ENCODE results near the gene STIMATE.

STIMATE gene

DNA sequence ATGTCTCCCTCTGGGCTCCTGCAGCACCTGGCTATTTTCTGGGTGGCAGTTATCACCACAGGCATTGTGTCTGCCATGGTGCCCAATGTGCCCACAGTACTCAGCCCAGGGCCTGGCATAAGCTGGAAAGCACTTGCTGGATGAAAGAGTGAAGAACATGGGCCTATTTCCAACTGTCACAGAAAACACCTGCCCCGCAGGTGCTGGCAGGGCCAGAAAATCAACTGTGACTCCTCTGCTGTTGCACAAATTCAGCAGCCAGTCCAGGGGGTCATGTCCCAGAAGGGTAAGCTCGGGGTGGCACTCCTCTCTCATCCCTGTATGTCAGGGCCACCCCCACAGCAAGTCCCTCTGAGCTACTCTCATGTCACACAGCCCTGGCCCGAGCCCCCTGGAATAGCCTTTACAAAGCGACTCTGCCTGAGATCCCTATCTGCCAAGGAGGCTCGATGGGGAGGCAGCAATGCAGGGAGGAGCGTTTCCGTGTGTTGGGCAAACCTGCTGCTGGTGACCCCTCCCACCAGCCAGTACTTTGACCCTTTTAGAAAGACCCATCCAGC is 85.8 kb downstream of the STIMATE start:
- no peak for DNase-seq

DNA sequence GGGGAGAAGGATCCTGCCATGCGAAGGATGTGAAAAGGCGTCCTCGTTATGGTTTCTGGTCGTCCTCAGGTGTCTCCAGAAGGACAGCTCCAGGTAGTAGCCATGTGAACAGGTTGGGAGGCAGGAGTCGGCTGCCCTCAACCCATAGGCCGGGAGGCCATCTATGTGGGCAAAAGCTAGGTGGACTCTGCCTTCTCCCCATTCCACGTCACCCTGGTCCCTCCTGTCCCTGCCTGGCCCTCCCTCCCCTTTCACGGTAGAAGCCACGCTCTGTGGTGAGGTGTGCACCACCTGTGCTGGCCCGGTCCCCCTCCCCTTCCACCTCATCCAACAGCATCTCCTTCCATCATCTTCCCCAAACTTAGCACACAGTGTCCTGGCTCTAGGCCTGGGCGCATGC is 86.4 kb downstream of the STIMATE start:
- DNase-seq: no peak

DNA sequence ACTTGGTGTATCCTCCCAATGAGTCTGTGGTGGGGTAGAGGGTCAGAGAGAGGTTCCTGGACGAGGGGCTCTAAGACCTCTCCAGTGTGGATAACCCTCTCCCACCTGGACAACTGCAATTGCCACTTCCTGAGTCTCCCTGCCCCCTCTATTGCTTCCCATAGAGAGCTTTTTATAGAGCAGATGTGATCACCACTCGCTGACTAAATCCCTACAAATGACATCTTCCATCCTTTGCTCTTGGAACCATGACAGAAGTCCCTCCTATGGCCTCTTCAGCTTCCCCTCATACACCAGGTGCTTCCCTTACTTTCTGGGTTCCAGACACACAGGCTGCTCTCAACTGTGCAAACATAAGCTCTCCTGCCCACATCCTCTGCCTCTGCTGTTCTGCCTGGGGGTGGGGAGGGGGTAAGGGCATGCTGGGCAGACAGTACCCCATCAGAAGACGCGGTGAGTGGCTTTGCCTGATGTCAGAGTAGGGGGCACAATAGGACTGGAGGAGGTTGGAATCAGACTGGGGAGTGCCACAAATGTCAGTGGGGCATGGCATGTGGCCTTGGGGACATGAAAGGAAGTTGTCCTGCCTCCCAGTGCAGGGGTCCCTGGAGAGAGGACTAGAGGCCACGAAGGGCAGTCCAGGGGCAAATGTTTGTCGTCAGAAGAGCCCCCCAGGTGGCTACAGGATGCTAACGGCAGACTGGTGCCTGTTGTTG is 87.5 kb downstream of the STIMATE start:
- no peak for DNase-seq

DNA sequence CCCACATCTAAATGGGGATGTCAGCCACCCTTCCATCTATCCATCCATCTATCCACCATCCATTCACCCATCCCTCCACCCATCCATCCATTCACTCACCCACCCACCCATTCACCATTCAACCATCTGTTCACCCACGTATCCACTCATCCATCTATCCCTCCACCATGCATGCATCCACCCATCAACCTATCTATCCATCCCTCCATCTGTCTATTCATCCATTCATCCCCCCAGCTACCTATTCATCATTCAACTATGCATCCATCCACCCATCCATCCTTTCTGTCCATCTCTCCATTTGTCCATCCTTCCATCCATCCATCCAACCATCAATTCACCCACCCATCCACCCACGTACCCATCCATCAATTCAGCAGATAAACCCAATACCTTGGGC is 88.2 kb downstream of the STIMATE start:
- no peak for DNase-seq

DNA sequence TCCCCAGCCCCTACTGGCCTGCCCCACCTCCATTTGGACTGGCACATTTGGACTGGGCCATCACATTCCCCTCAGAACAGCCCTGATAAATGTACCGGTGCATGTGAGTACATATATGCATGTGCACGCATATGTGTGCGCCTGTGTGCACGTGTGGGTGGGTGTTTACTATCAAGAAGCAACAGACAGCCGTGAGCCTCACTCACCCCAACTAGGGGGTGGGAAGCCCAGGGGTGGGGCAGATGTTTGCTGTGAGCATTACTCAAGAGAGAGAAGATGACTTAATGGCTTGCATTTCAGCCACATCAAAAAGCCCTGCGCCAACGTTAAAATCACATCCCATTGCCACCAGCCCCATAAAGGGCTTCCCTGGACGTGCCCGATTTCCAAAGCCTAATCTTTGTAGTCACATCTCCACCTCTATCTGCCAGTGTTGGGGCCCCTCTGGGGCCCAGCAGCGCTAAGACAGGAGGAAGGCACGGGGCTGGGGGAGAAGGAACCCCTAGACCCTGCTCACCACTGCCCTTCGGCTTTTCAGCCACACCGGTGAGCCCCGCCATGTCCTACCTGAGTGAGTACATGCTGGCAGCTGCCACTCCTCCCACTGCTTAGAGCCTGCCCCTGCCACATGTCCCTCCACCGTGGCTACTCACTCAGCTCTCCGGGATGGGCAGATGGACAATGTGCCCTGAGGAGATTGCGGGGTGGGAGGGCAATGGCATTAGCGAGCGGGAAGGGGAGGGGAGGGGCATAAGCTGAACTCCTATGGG is 91.9 kb downstream of the STIMATE start:
- DNase-seq: no peak

DNA sequence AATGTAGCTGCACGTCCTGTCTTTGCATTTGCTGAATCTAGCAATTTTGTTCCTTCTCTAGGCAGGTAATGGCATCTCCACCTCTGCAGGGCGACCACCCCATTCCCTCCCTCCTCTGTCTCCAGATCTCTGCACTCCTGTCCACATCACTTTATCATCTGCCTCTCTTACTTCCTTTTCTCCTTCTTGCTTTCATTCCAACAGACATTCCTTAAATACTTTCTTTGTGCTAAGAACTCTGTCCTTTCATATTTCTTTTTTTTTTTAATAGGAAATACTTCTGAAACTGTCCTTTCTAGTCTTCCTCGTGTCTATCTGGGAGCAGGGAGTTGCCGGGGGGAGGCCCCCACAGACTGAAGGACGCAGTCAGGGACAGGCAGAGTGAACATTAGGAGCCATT is 95.5 kb downstream of the STIMATE start:
- DNase-seq: no peak

DNA sequence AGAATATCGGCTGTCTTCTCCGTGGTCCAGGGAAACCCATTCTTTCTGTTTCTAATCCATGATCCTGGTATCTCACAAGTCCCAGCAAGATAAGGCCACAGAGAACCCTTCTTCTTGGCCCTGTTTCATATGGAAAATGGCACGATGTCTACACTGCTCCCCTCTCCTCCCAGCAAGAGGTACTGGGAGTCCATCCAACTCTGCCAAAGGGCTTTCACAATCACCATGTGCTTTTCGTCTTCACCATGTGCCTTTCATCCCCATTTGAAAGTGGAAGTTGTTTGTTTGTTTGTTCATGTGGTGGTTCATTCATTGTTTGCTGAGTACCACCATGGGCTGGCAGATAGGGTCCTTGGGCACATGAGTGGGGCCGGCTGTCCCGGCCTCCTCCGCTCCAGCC is 97.3 kb downstream of the STIMATE start:
- DNase-seq: peak; percentile 10

DNA sequence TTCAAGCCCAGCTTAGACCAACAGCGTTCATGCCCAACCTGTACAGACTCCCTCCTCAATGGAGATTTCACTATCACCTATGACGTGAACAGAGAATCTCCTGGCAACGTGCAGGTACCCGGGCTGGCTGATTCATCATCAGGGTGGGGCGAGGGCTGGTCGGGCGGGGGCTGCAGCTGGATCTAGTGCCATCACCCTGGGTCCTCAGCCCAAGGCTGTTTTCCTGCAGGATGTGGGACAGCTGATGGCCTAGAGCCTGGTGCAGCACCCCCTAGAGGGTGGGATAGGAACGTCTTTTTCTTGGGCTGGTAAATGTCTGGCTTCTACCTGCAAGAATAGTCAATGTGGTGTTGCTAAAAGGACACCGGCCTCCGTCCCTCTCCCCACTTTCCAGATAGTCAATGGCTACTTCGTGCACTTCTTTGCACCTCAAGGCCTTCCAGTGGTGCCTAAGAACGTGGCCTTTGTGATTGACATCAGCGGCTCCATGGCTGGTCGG is 98.3 kb downstream of the STIMATE start:
- DNase-seq: peak; percentile 31

DNA sequence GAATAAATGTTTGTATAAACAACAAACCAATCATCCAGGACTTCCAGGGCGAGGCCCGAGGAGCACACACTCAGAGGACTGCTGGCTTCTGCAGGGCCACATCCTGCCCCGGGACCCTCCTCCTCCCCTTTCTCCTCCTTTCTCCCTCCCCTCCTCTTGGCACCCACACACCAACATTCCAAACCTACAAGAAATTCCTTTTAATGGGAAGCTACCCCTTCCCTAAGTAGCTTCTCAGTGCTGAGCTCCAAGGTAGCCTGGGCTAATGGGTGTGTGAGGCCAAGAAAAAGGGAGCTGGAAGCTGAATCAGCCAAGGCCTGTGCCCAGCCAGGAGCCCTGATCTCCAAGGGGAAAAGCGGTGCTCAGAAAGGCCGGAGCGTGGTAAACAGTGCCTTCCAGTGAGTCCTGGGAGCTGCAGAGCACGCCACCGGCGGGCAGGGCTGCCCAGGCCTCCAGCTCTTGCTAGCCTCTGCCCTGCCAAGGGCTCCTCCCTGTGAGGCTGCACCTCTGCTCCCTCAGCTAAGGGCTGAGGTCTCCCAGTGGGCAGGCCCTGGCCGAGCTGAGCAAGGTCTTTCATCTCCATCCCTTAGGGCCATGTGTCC is 98.9 kb downstream of the STIMATE start:
- DNase-seq: no peak

DNA sequence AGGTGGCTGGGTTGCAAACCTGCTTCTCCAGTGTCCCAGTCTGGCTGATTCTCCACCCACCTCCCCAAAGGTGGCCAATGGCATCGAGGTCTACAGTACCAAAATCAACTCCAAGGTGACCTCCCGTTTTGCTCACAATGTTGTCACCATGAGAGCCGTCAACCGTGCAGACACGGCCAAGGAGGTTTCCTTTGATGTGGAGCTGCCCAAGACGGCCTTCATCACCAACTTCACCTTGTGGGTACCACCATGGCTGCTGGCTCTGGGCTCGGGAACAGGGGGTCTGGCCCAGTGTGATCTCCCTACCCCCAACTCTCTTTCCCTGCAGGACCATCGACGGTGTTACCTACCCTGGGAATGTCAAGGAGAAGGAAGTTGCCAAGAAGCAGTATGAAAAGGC is 100.9 kb downstream of the STIMATE start:
- DNase-seq: no peak

DNA sequence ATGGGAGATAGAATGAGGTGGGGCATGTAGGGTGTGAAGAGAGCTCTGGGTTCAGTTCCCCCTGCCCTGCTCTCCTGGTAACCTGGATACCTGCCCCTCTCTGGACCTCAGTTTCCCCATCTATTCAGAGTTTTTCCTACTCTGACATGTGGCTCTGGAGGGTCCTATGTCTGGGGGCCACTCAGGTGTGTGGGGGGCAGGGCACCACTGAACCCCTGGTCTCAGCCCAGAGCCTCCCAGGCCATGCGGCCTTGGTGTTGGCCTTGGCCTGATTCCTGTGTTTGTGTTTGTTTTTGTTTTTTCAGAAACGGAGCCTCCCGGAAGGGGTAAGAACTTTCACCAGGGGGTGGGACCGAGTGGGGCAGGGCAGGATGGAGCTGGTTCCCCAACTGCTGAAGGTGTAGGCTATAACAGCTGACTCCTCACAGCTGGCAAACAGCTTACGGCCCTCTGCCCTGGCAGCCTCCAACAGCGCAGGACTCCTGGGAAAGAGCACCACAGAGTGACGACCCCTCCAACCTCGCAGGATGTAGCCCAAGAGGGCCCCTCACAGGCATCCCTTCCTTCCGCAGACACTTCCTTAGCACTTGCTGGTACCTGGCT is 101.9 kb downstream of the STIMATE start:
- no peak for DNase-seq

DNA sequence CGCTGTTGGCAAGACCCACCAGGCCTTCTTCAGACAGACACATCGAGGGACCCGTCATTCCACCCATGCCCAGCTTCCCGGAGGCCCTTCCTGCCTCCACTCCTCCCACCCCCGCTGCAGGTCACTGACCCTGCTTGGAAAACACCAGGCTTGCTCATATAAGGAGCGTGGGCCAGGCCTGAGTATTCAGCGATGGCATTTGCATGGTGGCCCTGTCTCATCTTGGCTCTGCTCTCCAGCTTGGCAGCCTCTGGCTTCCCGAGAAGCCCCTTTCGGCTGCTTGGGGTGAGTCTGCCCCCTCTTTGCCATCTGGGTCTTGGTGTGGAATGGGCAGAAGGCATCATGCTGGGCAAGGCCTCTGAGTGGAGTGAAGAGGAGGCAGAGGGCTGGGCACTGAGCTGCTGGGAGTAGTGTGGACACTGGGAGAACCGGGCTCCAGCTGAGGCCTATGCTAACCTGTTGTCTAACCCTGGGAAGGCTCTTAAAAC is 102.7 kb downstream of the STIMATE start, which contains the start of gene ITIH3:
ITIH3 (plus strand) TSS at position 185 of the 488 bp plus-strand sequence; CDS start at position 193, 8 bp downstream.
- no peak for DNase-seq

DNA sequence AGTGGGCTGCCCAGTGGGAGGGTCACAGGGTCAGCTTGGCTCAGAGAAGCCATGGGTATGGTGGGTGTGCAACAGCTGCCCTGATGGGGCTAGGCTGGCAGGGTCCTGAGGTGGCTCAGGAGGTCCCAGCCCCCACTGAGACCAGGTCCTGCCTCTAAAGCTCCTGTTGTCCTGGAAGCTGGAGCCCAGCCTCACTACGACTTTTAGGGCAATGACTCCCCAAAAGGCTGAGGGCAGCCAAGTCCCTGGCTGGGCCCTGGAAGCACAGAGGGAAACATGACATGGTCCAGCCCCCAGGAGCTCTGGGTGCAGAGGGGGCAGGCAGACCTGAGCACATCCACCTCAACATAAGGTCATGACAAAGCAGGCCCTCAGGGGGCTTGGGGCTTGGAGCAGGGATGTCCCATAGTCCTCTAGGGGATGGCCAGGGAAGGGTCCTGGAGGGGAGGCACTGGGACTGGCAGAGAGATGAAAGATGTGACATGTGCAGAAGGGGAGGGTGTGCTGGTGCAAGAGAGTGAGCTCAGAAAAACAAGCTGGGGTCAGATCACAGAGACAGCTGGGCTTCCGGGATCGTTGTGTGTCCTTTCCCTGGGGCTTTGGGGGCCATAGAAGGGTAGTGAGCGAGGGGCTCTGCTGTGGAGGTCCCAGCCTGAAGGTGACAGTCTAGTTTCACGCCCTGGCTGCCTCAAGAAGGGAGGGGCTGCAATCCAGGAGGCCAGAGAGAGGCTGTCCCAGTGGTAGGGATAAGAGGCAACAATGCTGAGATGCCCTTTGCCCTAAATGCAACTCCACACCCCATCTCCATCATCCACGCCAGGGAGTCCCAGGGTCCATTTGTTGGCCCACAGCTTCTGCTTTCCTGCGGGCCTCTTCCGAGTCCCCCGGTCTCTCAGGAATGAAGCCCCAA is 103.4 kb downstream of the STIMATE start:
- DNase-seq: no peak

DNA sequence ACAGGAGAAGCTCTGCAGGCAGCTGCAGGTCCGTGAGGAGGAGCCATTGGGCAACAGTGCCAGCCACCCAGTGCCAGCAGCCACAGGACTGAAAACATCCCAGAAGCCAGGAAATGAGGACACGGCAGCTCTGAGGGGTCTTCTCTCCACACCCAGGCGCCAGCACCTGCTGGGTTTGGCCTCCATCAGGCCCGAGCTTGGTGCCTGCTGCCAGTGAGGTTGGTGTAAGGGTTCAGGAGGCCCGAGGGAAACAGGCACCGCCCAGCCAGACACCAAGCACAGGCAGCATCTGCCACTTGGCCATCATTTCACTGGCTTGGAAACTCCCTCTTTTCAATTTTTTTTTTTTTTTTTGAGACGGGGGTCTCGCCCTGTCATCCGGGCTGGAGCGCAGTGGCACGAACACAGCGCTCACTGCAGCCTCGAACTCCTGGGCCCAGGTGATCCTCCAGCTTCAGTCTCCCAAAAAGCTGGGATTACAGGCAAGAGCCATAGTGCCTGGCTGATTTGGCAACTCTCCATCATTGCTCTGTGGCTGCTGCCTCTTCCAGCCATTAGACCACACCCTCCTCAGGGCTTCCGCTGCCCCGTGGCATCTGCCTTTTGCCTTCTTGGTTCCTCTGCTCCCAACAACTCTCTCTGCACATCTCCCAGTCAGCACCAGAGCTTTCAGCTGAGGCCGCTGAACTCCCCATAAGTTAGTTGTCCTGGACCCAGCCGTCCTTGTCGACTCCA is 104.2 kb downstream of the STIMATE start:
- no peak for DNase-seq

DNA sequence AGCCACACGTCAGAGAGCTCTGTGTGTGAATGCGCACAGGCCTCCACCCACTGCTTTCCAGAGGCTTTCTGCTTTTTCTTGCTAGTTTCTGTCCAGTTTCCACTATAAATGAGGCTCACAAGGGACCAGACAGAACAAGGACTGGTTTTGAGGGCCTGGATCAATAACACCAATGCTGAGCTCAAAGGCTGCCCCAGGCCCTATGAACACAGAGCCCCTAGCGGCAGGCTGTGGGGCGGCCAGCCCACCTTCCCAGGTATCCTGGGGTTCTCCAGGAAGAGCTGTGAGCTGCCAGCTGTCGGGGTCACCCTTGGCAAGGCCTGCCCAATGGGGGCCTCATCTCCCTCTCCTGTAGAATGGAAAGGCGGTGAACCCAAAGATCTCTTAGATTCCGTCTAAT is 104.9 kb downstream of the STIMATE start:
- DNase-seq: no peak

DNA sequence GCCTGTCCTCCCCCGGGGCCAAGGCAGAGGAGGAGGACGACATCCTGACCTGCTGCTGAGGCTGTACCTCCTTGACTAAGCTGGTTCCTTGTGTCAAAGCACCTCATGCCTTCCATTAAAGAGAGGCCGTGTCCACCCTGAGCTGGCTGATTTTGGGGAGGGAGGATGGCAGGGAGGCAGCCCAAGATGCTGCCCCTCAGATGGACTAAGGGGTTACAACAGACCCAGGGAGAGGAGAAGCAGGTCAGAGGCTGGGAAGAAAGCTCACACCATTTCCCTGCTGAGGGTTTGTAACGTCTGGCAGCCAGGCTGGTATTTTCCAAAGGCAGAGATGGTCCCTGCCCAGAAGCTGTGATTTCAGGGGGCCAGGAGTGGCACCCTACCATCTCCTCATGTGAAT is 105.4 kb downstream of the STIMATE start:
- DNase-seq: no peak

DNA sequence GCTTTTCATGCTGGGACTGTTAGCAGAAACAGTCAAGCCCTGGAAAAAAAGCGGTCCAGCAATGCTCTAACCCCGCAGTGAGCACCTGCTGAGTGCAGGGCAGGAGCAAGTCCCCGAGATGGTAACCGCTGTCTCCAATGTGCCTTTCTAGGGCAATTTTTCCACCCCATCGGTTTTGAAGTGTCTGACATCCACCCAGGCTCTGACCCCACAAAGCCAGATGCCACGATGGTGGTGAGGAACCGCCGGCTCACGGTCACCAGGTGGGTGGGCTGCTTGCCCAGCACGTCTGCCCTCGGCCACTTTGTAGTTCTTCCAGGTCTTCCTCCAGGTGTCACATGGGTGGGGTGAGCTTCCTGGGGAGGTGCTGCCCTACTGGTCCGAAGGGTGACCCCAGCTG is 106.0 kb downstream of the STIMATE start:
- DNase-seq: no peak

DNA sequence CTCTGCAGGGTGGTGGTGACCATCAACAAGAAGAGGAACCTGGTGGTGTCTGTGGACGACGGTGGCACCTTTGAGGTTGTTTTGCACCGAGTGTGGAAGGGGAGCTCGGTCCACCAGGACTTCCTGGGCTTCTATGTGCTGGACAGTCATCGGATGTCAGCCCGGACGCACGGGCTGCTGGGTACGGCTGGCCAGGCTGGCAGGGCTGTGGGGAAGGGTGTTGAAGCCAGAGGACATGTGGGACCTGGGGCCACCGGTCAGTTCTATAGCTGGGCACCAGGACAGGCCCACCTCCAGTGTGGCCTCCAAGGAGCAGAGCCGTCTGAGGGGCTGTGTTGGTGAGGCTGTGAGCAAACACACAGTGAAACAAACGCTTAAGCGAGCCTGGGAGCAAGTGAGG is 106.6 kb downstream of the STIMATE start:
- DNase-seq: no peak

DNA sequence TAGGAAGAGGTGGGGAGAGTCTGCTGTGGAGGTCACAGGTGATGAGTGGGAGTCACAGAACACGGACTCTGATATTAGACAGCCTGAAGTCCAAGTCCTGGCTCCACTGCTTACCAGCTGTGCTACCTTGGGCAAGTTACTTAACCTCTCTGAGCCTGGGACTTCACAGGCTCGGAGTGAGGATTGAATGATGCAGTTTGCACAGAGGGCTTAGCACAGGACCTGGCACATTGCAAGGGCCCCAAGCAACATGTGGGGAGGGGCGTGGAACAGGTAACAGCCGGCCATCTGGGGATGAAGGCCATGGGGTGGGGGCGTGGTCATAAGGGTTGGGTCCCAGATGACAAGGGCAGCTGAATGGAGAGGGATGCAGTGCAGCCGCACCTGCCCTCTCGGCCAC is 107.0 kb downstream of the STIMATE start:
- no peak for DNase-seq

DNA sequence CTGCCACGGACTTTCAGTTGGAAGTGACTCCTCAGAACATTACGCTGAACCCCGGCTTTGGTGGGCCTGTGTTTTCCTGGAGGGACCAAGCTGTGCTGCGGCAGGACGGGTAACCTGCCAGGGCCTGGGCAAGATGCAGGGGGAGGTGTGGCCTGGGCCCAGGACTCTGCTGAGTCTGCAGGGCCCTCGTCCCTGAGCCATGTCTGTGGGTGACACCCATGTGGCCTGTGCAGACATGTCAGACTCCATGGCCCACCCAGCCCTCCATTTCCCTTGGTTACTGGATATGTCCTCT is 107.7 kb downstream of the STIMATE start:
- no peak for DNase-seq

All from inflammatory macrophage treated with lipopolysaccharide for 4 hours (primary cell).